GM18508 (cell line): ENCODE measurements around the gene EXOC4.

Experiments used
- ATAC-seq: cut with Tn5 transposase; IDR thresholded peaks from one replicate; pipeline ENCODE4 v1.9.1; 2021; ENCODE audit warnings: moderate number of reproducible peaks; ENCODE audit not compliant: insufficient read depth, unreplicated experiment

The EXOC4 gene

DNA sequence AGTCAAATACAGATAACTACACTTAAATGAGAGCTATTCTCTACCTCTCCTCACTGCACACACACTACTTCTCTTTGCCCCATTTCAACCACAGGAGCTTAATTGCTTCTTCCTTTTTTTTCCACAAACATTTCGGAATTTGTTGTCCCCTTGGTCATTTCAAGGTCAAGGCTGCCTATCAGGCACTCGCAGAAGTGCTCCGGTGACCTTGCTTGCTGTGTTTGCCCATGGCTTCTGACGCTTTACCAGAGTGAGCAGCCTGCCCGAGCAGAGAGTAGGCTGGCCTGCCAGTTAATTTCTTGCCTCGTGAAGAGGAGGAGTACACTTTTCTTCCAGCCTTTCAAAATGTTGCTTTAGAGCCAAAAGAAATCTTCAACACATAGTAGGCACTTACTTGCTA is 577.2 kb downstream of the EXOC4 start:
- no peak for ATAC-seq

GRCh38 chr7:133836666-133837065 is 583.8 kb downstream of the EXOC4 start:
- no peak for ATAC-seq

DNA sequence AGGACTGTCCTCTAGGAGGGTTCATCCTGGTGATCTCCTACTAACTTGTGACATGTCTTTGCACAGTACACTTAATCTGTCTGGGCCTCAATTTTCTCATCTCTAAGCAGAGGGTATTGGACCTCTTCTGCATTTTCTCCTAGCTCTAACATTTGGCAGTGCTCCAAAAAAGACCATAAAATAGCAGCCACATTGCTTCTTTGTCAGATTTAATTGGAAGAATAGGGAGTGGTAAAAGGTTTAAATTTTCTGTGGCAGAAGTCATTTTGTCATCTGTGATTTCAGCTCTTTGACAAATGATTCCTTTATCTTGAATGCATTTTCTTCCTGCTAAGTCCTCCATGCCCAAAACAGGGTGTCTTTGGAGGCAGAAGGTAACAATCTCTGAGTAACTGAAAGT is 584.3 kb downstream of the EXOC4 start:
- no peak for ATAC-seq

DNA sequence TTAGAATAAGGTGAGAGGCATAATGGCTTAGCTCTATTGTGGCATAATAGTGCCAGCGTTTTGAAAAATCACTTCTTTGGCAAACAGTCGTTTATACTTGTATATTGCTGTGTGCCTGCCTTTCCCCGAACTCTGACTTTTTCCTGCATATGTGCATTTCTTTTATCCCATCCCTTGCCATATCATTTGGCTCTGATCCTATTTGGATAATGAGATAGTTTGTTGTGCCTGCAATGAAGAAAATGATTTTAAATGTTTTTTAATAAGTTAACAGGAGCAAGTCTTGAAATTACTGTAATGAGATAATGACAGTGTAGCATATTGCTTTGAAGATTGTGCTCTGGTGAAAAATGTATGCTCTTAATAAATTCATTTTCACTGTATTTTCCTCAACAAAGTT is 586.2 kb downstream of the EXOC4 start:
- ATAC-seq = no peak

GRCh38 chr7:133843341-133843740 is 590.5 kb downstream of the EXOC4 start:
- no peak for ATAC-seq

- ATAC-seq = no peak
These were observed 592.1 kb downstream of the EXOC4 start for GRCh38 chr7:133845005-133845404.

DNA sequence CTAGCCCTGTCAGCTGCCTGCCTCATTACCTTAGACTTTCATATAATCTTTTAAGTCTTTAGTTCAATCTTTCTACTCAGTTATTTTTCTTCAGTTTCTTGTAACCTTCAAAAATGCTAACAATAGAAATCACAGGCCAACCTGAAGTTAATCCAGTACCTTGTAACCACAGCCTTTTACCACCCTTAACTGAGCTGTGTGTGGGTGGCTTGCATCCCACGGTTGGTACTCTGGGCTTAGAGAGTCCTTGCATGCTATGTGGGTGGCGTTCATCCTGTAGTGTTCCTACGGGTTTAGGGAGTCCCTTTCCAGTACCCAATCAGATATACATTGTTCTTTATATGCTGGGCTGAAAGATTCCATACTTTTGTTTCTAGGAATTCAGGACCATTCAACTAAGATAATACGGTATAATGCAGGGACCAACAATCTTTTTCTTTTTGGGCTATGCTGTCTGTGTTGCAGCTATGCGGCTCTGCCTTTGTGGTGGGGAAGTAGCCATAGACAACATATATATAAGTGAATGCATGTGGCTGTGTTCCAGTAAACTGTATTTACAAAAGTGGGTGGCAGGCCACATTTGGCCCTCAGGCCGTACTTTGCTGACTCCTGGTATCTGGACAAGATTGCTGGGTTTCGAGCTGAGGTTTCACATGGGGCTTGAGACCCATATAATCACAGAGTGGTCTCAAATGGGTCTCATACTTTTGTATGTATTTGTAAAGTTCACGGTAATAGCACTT is 593.5 kb downstream of the EXOC4 start:
- ATAC-seq = no peak

GRCh38 chr7:133850497-133851280 is 597.8 kb downstream of the EXOC4 start:
- ATAC-seq = no peak

- no peak for ATAC-seq
These were observed 598.5 kb downstream of the EXOC4 start for GRCh38 chr7:133851411-133851810.

- ATAC-seq = peak; percentile 51
These were observed 600.9 kb downstream of the EXOC4 start for GRCh38 chr7:133853706-133854276.

- no peak for ATAC-seq
These were observed 601.9 kb downstream of the EXOC4 start for GRCh38 chr7:133854739-133855138.

- no peak for ATAC-seq
These were observed 604.7 kb downstream of the EXOC4 start for GRCh38 chr7:133857376-133858119.

- ATAC-seq = no peak
These were observed 605.4 kb downstream of the EXOC4 start for GRCh38 chr7:133858311-133858710.

GRCh38 chr7:133859231-133859630 is 606.4 kb downstream of the EXOC4 start:
- ATAC-seq = no peak

GRCh38 chr7:133859871-133860450 is 607.1 kb downstream of the EXOC4 start:
- no peak for ATAC-seq

- ATAC-seq = no peak
These were observed 607.9 kb downstream of the EXOC4 start for GRCh38 chr7:133860628-133861335.

- ATAC-seq = no peak
These were observed 609.0 kb downstream of the EXOC4 start for GRCh38 chr7:133861876-133862275.

- no peak for ATAC-seq
These were observed 610.6 kb downstream of the EXOC4 start for GRCh38 chr7:133863362-133864061.

DNA sequence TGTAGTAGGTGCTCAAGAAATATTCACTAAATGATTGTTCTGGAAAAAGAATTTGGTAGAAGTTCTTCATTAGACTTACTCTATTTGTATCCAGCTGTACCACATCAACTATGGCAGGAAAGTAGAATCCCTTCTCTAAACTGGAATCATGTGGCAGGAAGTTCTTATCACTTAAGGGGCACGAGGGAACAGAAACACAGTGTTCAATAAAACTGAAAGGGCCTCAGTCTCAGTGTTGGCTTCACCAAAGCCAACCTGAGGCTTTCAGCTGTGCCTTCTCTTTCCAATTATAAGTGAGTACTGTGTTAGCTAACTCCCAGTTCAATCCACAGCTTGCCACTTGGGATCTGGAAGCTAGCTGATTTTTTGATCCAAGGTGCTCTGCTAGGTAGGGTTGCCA is 616.7 kb downstream of the EXOC4 start:
- no peak for ATAC-seq
